Smooth muscle cell (in vitro differentiated cells): ENCODE results near the gene ADCY9. TPM values are rescaled to one million over a fixed set of nuclear protein-coding genes. Genes with fewer than 3 reads are reported as not detected.

Experiments used
- DNase-seq: peaks from one replicate; lab custom pipeline; 2025; ENCODE audit not compliant: unreplicated experiment; lab: John Stamatoyannopoulos, UW
- H2AFZ ChIP-seq: fragments of 200-600 bp; sonication (generic); 2 replicates; pipeline ENCODE4 v1.6.0; 2016; ENCODE audit warnings: antibody characterized with exemption, low read depth, mild to moderate bottlenecking
- H3F3A ChIP-seq: fragments of 200-600 bp; sonication (generic); 2 replicates; pipeline ENCODE4 v1.6.0; 2017; ENCODE audit warnings: antibody characterized with exemption, low read depth
- H3K27ac ChIP-seq: fragments of 200-600 bp; sonication (generic); 2 replicates; pipeline ENCODE4 v1.5.1; 2016; ENCODE audit warnings: low read depth, mild to moderate bottlenecking
- H3K27me3 ChIP-seq: fragments of 200-600 bp; sonication (generic); 2 replicates; pipeline ENCODE4 v1.6.1; 2016; ENCODE audit warnings: low read depth, mild to moderate bottlenecking
- H3K36me3 ChIP-seq: fragments of 200-600 bp; sonication (generic); 2 replicates; pipeline ENCODE4 v1.5.1; 2016; ENCODE audit warnings: low read depth
- H3K4me1 ChIP-seq: fragments of 200-600 bp; sonication (generic); 2 replicates; pipeline ENCODE4 v1.5.1; 2016; ENCODE audit warnings: low read depth
- H3K4me2 ChIP-seq: fragments of 200-600 bp; sonication (generic); 2 replicates; pipeline ENCODE4 v1.6.0; 2016; ENCODE audit warnings: mild to moderate bottlenecking
- H3K4me3 ChIP-seq: fragments of 200-600 bp; sonication (generic); 2 replicates; pipeline ENCODE4 v1.5.1; 2016; ENCODE audit warnings: mild to moderate bottlenecking
- H3K79me2 ChIP-seq: fragments of 200-600 bp; sonication (generic); 2 replicates; pipeline ENCODE4 v1.6.0; 2016; ENCODE audit warnings: low read depth, mild to moderate bottlenecking
- H3K9ac ChIP-seq: fragments of 200-600 bp; sonication (generic); 2 replicates; pipeline ENCODE4 v1.6.0; 2016; ENCODE audit warnings: low read depth
- H3K9me3 ChIP-seq: fragments of 200-600 bp; sonication (generic); replicated peaks from 2 replicates; pipeline ENCODE4 v1.5.1; 2016; ENCODE audit warnings: low read depth
- H4K20me1 ChIP-seq: fragments of 200-600 bp; sonication (generic); 2 replicates; pipeline ENCODE4 v1.6.0; 2016; ENCODE audit warnings: low read depth
- WGBS: methylation state at CpG from one replicate; pipeline ENCODE4 v1.1.7; 2016; ENCODE audit warnings: low lambda C conversion rate; 5-methylcytosine and 5-hydroxymethylcytosine counted together
- polyA plus RNA-seq: library from polyadenylated mRNA; unstranded; fragments of >200 nt; fragmentation: Nextera tagmentation; extraction: Ambion mirVana; gene quantifications from 2 replicates; pipeline ENCODE4 v1.2.1, GENCODE V29; 2016
- total RNA-seq: library from RNA; depleted of rRNA; stranded (reverse); fragments of >200 nt; gene quantifications from 2 replicates; pipeline ENCODE4 v1.2.3, GENCODE V29; 2014
- TF ChIP-seq, protein P1 (sequence below): fragments of 200-600 bp; sonication (generic); IDR thresholded peaks from 2 replicates; pipeline ENCODE4 v1.5.1; 2017; ENCODE audit warnings: borderline replicate concordance, mild to moderate bottlenecking, antibody characterized with exemption; ENCODE audit not compliant: insufficient read depth, poor library complexity, severe bottlenecking

Gene ADCY9
- total and polyA plus RNA-seq, 2 experiments from 2014 or later, result 7.2 to 8.9 TPM

DNA sequence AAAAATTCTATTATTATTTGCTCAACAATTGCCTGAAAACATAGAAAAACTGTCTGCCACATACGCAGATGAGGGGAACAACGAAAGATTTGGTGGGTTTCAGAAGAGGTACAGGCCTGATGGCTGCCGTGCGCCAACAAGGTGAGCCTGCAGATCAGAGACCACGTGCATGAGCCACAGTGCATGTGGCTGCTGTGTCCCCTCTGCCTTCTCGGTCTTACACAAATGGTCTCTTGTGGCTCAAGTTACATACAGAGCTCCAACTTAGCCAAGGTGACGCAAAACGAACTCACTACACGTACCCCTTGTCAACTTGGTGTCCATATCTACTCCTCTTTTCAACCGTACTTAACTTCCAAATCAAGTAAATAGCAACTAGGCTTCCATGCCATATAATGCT, 82.3 kb downstream of the ADCY9 start:
- no peaks in the 10 kb centered on the region for H3K79me2 ChIP-seq
- H3K27ac ChIP-seq, result no peak overlapping the region
- H3K9me3 ChIP-seq, result no peaks in the 10 kb centered on the region
- H3K36me3 ChIP-seq, result no peaks in the 10 kb centered on the region
- no peaks in the 10 kb centered on the region for H3K27me3 ChIP-seq
- H3K4me1 ChIP-seq, result no peaks in the 10 kb centered on the region
- H4K20me1 ChIP-seq, result peaks cover 4% of the 10 kb centered on the region
- DNase-seq, result no peak
- no peak overlapping the region for H3K4me2 ChIP-seq
- 94% methylated on average over 10 of the region's 10 CpGs for WGBS
- H2AFZ ChIP-seq, result no peak overlapping the region
- H3F3A ChIP-seq, result no peaks in the 10 kb centered on the region
- H3K9ac ChIP-seq, result no peak overlapping the region
- no peak overlapping the region for H3K4me3 ChIP-seq
- TF ChIP-seq, protein P1, sequence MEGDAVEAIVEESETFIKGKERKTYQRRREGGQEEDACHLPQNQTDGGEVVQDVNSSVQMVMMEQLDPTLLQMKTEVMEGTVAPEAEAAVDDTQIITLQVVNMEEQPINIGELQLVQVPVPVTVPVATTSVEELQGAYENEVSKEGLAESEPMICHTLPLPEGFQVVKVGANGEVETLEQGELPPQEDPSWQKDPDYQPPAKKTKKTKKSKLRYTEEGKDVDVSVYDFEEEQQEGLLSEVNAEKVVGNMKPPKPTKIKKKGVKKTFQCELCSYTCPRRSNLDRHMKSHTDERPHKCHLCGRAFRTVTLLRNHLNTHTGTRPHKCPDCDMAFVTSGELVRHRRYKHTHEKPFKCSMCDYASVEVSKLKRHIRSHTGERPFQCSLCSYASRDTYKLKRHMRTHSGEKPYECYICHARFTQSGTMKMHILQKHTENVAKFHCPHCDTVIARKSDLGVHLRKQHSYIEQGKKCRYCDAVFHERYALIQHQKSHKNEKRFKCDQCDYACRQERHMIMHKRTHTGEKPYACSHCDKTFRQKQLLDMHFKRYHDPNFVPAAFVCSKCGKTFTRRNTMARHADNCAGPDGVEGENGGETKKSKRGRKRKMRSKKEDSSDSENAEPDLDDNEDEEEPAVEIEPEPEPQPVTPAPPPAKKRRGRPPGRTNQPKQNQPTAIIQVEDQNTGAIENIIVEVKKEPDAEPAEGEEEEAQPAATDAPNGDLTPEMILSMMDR, result no peak

DNA sequence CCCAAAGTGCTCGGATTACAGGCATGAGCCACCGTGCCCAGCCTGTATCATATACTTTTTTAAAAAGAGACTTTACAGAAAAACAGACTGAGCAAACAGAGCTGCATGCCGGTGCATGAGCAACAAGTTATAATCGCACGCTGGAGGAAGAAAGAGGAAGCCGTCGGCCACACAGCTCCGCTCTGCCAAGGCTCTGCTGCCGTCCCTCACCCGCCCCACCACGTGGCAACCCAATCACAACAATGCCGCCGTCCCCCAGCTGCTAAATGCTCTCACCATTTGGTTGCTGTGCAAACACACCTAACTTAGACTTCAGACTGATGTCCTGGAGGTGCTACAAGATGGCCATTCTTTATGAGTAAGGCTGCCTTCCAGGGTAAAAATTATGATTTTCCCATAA, 83.5 kb downstream of the ADCY9 start:
- Histone ChIP-seq H3K9me3 (no peaks in the 10 kb centered on the region), H3K36me3 (no peaks in the 10 kb centered on the region), H3K9ac (no peak overlapping the region), H3K27ac (no peak overlapping the region), H3K4me1 (no peaks in the 10 kb centered on the region), H4K20me1 (peaks cover 4% of the 10 kb centered on the region), H3K79me2 (no peaks in the 10 kb centered on the region), H2AFZ (no peak overlapping the region), H3K4me3 (no peak overlapping the region), H3K27me3 (no peaks in the 10 kb centered on the region), H3K4me2 (no peak overlapping the region), H3F3A (no peaks in the 10 kb centered on the region)
- no peak for DNase-seq
- WGBS, result 85% methylated on average over 13 of the region's 13 CpGs
- TF ChIP-seq, protein P1, result no peak

DNA sequence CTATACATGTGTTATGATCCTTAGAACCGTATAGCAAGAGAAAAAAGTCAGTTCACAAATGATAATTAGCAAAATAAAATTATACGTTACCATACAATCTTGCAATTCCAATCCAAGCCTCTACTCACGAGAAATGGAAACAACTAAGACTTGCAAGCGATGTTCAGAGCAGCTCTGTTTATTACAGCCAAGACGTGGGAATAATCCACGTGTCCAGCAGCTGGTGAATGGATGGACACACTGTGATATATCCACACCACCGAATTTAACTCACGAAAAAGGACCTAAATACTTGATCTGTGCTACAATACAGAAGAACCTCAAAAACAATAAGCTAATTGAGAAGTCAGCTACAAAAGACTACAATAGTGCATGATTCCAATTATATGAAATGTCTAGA, 88.1 kb downstream of the ADCY9 start:
- no peak overlapping the region for H3K4me3 ChIP-seq
- H3K4me1 ChIP-seq, result no peaks in the 10 kb centered on the region
- no peaks in the 10 kb centered on the region for H3K36me3 ChIP-seq
- H3K79me2 ChIP-seq, result no peaks in the 10 kb centered on the region
- H3K9ac ChIP-seq, result no peak overlapping the region
- H3K27me3 ChIP-seq, result no peaks in the 10 kb centered on the region
- no peak overlapping the region for H3K4me2 ChIP-seq
- H3F3A ChIP-seq, result no peaks in the 10 kb centered on the region
- no peaks in the 10 kb centered on the region for H3K9me3 ChIP-seq
- H4K20me1 ChIP-seq, result peaks cover 4% of the 10 kb centered on the region
- TF ChIP-seq, protein P1, result no peak
- H2AFZ ChIP-seq, result no peak overlapping the region
- WGBS, result 94% methylated on average over 8 of the region's 8 CpGs
- H3K27ac ChIP-seq, result no peak overlapping the region
- no peak for DNase-seq

DNA sequence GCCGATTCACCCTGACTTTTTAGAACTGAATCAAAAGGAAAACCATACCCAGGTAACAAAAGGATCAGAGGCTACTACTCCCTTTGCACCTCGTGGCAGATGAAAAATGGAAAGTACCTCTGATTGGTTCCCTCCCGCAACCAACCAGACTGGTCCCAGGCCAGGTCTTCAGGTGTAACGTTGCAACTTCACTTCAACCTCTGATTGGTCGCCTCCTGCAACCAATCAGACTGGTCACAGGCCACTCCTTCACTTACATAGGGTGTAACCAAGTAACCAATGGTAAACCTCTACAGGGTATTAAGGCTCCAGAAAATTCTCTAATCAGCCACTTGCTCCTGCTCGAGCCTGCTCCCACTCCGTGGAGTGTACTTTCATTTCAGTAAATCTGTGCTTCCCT, 89.4 kb downstream of the ADCY9 start:
- Histone ChIP-seq H3F3A (no peaks in the 10 kb centered on the region), H3K27me3 (no peaks in the 10 kb centered on the region), H3K9ac (no peak overlapping the region), H3K27ac (no peak overlapping the region), H3K36me3 (no peaks in the 10 kb centered on the region), H3K79me2 (no peaks in the 10 kb centered on the region), H3K4me3 (no peak overlapping the region), H3K4me2 (no peak overlapping the region), H3K4me1 (no peaks in the 10 kb centered on the region), H2AFZ (no peak overlapping the region), H4K20me1 (no peaks in the 10 kb centered on the region), H3K9me3 (no peaks in the 10 kb centered on the region)
- no peak for DNase-seq
- WGBS, result 96% methylated on average over 7 of the region's 7 CpGs
- TF ChIP-seq, protein P1, result no peak
